ENCODE data around the gene ORM1.

DNA sequence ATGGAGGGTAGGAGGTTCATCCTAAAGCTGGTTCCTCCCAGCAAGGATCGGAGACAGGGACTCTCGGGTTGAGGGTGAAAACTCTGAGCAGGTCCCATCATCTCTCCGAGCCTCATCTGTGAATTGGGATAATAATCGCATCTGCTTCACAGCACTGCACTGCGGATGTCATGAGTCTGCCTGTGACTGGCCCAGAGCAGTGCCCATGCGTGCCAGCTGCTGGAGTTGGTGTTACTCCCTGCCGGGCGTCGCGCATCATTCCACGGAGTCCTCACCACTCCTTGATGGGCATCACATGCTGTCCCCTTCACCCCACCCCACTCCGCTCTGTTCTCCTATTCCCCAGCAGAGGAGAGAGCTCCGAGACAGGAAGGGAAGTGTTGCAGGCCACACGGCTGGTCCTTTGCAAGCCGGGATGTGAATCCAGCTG is 35.1 kb upstream of the ORM1 start:
- TF ChIP-seq POLR2A (IDR thresholded peaks at IDR 0.05) (no peak), POLR2AphosphoS5 (IDR thresholded peaks at IDR 0.05) (no peak)
